A549 (cell line): ENCODE data around the gene RPS6KB2.

ENCODE experiments used
- CEBPB ChIP-seq, 2 experiments: fragments of >200 bp in 1 of 2; sonication (Bioruptor Twin) in 1 of 2; formaldehyde crosslinking in 1 of 2; IDR thresholded peaks; 2 replicates each; pipeline ENCODE4 v1.6.1; 2012 to 2016
- EP300 ChIP-seq, 2 experiments: fragments of >200 bp; sonication (Bioruptor Twin); formaldehyde crosslinking; IDR thresholded peaks; 2 replicates in 1 of 2; 3 replicates in 1 of 2; pipeline ENCODE4 v1.6.1; 2016 to 2017

DNA sequence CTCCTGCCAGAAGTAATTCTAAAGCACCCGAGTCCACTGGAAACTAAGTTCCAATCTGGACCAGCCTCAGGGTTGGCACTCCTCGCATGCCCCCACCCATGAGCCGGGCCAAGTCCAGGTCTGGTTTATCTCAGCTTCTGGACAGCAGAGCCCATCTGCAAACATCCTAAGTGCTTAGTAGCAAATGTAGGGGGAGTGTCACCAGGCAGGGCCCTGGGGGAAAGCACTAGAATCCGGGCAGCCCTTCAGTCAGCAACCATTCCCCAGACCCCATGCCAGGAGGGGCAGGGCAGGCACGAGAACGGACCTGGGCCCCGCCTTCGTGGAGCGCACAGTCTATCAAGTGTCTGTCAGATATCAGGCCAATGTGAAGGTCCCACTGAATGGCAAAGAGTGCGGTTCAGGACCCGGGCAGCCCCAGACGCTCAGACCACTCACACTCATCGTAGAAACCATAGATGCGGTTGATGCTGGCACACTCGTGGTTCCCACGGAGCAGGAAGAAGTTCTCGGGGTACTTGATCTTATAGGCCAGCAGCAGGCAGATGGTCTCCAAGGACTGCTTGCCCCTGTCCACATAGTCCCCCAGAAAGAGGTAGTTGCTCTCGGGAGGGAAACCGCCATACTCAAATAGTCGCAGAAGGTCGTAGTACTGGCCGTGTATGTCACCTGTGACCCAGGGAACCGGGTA, 27.9 kb upstream of the RPS6KB2 start:
- TF ChIP-seq EP300 (IDR thresholded peaks at IDR 0.05) (no peak), CEBPB (IDR thresholded peaks at IDR 0.05) (no peak)
